ENCODE data around the gene LMLN. TPM values are rescaled to one million over a fixed set of nuclear protein-coding genes. Genes with fewer than 3 reads are reported as not detected.

The LMLN gene
- total RNA-seq, 2 experiments from 2014 or later = 3.5 to 3.6 TPM

DNA sequence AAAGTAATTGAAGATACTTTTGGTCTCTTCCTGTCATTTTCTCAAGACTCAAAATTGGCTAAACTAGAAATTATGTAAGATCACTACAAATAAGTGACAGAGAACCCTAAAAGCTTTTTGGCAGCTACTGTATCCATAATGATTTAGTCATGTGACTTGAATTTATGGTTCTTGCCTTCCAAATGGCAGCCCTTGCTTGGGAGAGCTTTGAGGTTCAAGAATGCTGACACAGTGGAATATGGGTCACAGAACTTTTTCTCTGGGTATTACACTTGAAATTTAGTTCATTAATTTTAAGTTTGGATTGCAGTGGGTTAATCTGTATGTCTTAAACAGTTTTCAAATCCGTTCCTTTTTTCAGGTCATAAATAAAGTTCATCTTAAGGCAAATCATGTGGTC lies 14.0 kb downstream of the LMLN start:
- intact Hi-C loops (cut with DNase I, micrococcal nuclease) = no loop called here
- Mint-ChIP-seq H3K27ac (no peak overlapping the region), H3K4me1 (ENCODE audit: low read depth) (no peaks in the 10 kb centered on the region), H3K4me3 (no peak overlapping the region), H3K9me3 (peaks cover 3% of the 10 kb centered on the region), H3K36me3 (ENCODE audit: low read depth) (peaks cover 36% of the 10 kb centered on the region), H3K27me3 (no peaks in the 10 kb centered on the region)
- ChIA-PET POLR2A (no interaction called here), CTCF (no interaction called here)
- Histone ChIP-seq H3K4me3 (ENCODE audit: low read length) (no peak overlapping the region), H3K36me3 (ENCODE audit: insufficient read depth, low read length) (peaks cover 6% of the 10 kb centered on the region), H3K27ac (ENCODE audit: low read depth in 1 of 2, low read length in 2 of 2) (no peak overlapping the region), H3K9me3 (ENCODE audit: control insufficient read depth in 1 of 2, insufficient read depth in 1 of 2, low read length in 2 of 2) (peaks cover 0 to 5% of the 10 kb centered on the region in 2 experiments), H3K27me3 (ENCODE audit: control insufficient read depth in 1 of 2, insufficient read depth in 2 of 2, low read length in 2 of 2) (no peaks in the 10 kb centered on the region), H3K4me1 (ENCODE audit: insufficient read depth, low read length) (no peaks in the 10 kb centered on the region)
- no peak for ATAC-seq (ENCODE audit: poor library complexity)
- no peak for DNase-seq
- TF ChIP-seq, protein P1, sequence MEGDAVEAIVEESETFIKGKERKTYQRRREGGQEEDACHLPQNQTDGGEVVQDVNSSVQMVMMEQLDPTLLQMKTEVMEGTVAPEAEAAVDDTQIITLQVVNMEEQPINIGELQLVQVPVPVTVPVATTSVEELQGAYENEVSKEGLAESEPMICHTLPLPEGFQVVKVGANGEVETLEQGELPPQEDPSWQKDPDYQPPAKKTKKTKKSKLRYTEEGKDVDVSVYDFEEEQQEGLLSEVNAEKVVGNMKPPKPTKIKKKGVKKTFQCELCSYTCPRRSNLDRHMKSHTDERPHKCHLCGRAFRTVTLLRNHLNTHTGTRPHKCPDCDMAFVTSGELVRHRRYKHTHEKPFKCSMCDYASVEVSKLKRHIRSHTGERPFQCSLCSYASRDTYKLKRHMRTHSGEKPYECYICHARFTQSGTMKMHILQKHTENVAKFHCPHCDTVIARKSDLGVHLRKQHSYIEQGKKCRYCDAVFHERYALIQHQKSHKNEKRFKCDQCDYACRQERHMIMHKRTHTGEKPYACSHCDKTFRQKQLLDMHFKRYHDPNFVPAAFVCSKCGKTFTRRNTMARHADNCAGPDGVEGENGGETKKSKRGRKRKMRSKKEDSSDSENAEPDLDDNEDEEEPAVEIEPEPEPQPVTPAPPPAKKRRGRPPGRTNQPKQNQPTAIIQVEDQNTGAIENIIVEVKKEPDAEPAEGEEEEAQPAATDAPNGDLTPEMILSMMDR (IDR thresholded peaks at IDR 0.05) = no peak

DNA sequence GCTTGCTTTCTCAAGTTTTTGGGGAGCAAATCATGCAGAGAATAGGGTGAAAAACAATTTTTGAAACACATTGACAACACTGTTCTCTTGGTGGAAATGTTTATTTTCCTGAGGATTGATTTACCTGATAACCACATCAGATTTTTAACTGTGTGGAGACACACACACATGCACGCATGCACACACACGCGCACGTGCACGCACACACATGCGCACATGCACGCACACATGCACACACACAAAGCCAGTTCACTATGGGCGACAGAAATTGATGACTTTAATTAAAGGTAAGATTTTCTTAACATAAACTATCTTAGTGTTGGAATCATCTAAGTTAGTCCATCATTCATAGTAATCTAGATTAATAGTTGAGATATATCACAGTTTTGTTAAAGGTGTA lies 15.3 kb downstream of the LMLN start:
- peaks cover 36% of the 10 kb centered on the region for H3K36me3 Mint-ChIP-seq (ENCODE audit: low read depth)
- peaks cover 3% of the 10 kb centered on the region for H3K9me3 Mint-ChIP-seq
- POLR2A ChIA-PET = no interaction called here
- H3K4me3 Mint-ChIP-seq = no peak overlapping the region
- H3K27ac ChIP-seq (ENCODE audit: low read depth in 1 of 2, low read length in 2 of 2) = no peak overlapping the region
- intact Hi-C loops (cut with DNase I, micrococcal nuclease) = no loop called here
- TF ChIP-seq, protein P1 (IDR thresholded peaks at IDR 0.05) = no peak
- H3K4me1 ChIP-seq (ENCODE audit: insufficient read depth, low read length) = no peaks in the 10 kb centered on the region
- no peaks in the 10 kb centered on the region for H3K27me3 Mint-ChIP-seq
- CTCF ChIA-PET = no interaction called here
- H3K27ac Mint-ChIP-seq = no peak overlapping the region
- H3K4me3 ChIP-seq (ENCODE audit: low read length) = no peak overlapping the region
- H3K36me3 ChIP-seq (ENCODE audit: insufficient read depth, low read length) = peaks cover 6% of the 10 kb centered on the region
- H3K27me3 ChIP-seq (ENCODE audit: control insufficient read depth in 1 of 2, insufficient read depth in 2 of 2, low read length in 2 of 2) = no peaks in the 10 kb centered on the region
- H3K4me1 Mint-ChIP-seq (ENCODE audit: low read depth) = peaks cover 1% of the 10 kb centered on the region
- peaks cover 0 to 5% of the 10 kb centered on the region in 2 experiments for H3K9me3 ChIP-seq (ENCODE audit: control insufficient read depth in 1 of 2, insufficient read depth in 1 of 2, low read length in 2 of 2)
- no peak for ATAC-seq (ENCODE audit: poor library complexity)
- no peak for DNase-seq

DNA sequence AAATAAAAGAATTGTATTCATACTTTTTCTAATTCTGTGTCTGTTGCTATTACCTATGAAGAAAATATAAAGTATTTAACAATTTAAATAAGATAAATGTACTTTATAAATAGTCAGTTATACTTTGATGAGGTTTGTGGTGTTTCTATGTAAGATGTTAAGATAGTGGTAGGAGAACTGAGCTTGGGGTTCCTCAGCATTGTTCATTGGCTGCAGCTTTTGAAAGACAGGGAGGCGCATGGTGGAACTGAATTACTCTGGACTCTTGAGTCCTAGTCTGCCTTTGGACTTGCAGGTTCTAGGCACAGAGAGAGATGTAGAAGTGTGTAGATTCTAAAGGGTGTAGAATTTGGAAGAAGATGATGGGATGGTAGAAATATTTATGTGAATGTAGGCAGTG lies 23.1 kb downstream of the LMLN start:
- H3K4me1 ChIP-seq (ENCODE audit: insufficient read depth, low read length) = peaks cover 3% of the 10 kb centered on the region
- H3K27me3 ChIP-seq (ENCODE audit: control insufficient read depth in 1 of 2, insufficient read depth in 2 of 2, low read length in 2 of 2) = no peaks in the 10 kb centered on the region
- TF ChIP-seq, protein P1 (IDR thresholded peaks at IDR 0.05) = no peak
- ATAC-seq (ENCODE audit: poor library complexity) (no peak), DNase-seq (no peak)
- H3K9me3 ChIP-seq (ENCODE audit: control insufficient read depth in 1 of 2, insufficient read depth in 1 of 2, low read length in 2 of 2) = no peaks in the 10 kb centered on the region
- no peak overlapping the region for H3K27ac ChIP-seq (ENCODE audit: low read depth in 1 of 2, low read length in 2 of 2)
- ChIA-PET CTCF (no interaction called here), POLR2A (no interaction called here)
- no peak overlapping the region for H3K4me3 ChIP-seq (ENCODE audit: low read length)
- H3K36me3 ChIP-seq (ENCODE audit: insufficient read depth, low read length) = no peaks in the 10 kb centered on the region
- Mint-ChIP-seq H3K36me3 (ENCODE audit: low read depth) (peaks cover 17% of the 10 kb centered on the region), H3K27ac (no peak overlapping the region), H3K9me3 (no peaks in the 10 kb centered on the region), H3K27me3 (no peaks in the 10 kb centered on the region), H3K4me1 (ENCODE audit: low read depth) (peaks cover 25% of the 10 kb centered on the region), H3K4me3 (no peak overlapping the region)
- intact Hi-C loops (cut with DNase I, micrococcal nuclease) = no loop called here
